Ovary (tissue), 9 donors: ENCODE measurements around the gene FSTL1. TPM values are rescaled to one million over a fixed set of nuclear protein-coding genes. Genes with fewer than 3 reads are reported as not detected.
A peak's percentile ranks its signal among the peaks of the same experiment; 100 is the strongest.

ENCODE experiments used
- DNase-seq, 5 donors: peaks; one replicate each; pipeline ENCODE4 v3.0.0-alpha.2; 2019 to 2020
- H3K27ac ChIP-seq, 2 donors: fragments of 200-600 bp; one replicate each; pipeline versions ENCODE4 v1.5.1 to v1.8.0; 2019 to 2022
- H3K27me3 ChIP-seq: fragments of 200-600 bp; one replicate; pipeline ENCODE4 v1.8.0; 2022
- H3K36me3 ChIP-seq: fragments of 200-600 bp; sonication (generic); one replicate; pipeline ENCODE4 v1.5.1; 2019
- H3K4me1 ChIP-seq: one replicate; pipeline ENCODE4 v1.8.1; 2013; ENCODE audit warnings: mild to moderate bottlenecking, moderate library complexity; ENCODE audit not compliant: insufficient read depth
- H3K4me3 ChIP-seq: fragments of 200-600 bp; sonication (generic); one replicate; pipeline ENCODE4 v1.5.1; 2017
- H3K9me3 ChIP-seq, 2 donors: fragments of 200-600 bp in 1 of 2; sonication (generic) in 1 of 2; one replicate each; pipeline versions ENCODE4 v1.5.1 to v1.8.1; 2013 to 2019; ENCODE audit warnings: mild to moderate bottlenecking in 1 of 2, moderate library complexity in 1 of 2
- EP300 ChIP-seq: sonication (generic); formaldehyde crosslinking; IDR thresholded peaks from one replicate; pipeline ENCODE4 v1.6.1; 2017; ENCODE audit warnings: antibody characterized with exemption
- POLR2A ChIP-seq: fragments of 450-650 bp; IDR thresholded peaks from one replicate; pipeline ENCODE4 v1.6.1; 2017; ENCODE audit warnings: antibody characterized with exemption, mild to moderate bottlenecking, moderate library complexity
- WGBS, 3 donors: extraction: QIAGEN DNeasy Blood & Tissue Kit in 1 of 3; methylation state at CpG; one replicate each; pipeline versions ENCODE4 v1.1.5 to v1.1.7; 2013 to 2017; 5-methylcytosine and 5-hydroxymethylcytosine counted together
- intact Hi-C, 4 donors: fragments of 100-400 bp; cut with DNase I; formaldehyde crosslinking; loops; one replicate each; pipeline versions ENCODE4 v1.11.0 to v1.15.1; 2022 to 2023
- polyA plus RNA-seq, 2 donors: library from polyadenylated mRNA; stranded (reverse); fragments of 200-250 nt in 1 of 2; fragments of 350-450 nt in 1 of 2; fragmentation: Illumina TruSeq in 1 of 2; extraction: RNeasy Lipid Tissue Mini Kit (QIAGEN cat#74804) in 1 of 2; gene quantifications; one replicate each; pipeline ENCODE4 v1.2.3, GENCODE V29; 2013 to 2014
- total RNA-seq, 7 donors: library from RNA; depleted of rRNA in 2 of 7; stranded (reverse); fragments of >200 nt in 2 of 7; fragmentation: NEBNext Ultra II Directional in 3 of 7; extraction: Animal tissue kit (Norgen Biotek cat#: 25700) in 3 of 7; gene quantifications; one replicate each; pipeline versions ENCODE4 v1.1.0 to v1.2.4, GENCODE V29; 2016 to 2023
- TF ChIP-seq, protein P1 (sequence below), 3 donors: fragments of 450-650 bp in 2 of 3; fragments of 200-600 bp in 1 of 3; IDR thresholded peaks; one replicate each; pipeline versions ENCODE4 v1.5.1 to v1.8.0; 2016 to 2022; ENCODE audit warnings: antibody characterized with exemption in 3 of 3, mild to moderate bottlenecking in 1 of 3
- donor health status: DM: no; HTN: no; CAD: no; lungs with moderate emphysema.
- donor health status: DM: no; HTN: no; CAD: no.
- donor health status: Bipolar disorder and iron deficiency.
- donor health status: DM: yes; HTN: yes; CAD: no.
- donor health status: DM: no; HTN: no; CAD: no.
- donor health status: DM: yes; HTN: yes; CAD: no.

FSTL1 gene
- total and polyA plus RNA-seq, 9 donors = 98.0 to 357 (median 204) TPM

GRCh38 chr3:120350401-120350941 is 100.3 kb downstream of the FSTL1 start:
- Histone ChIP-seq H3K9me3 (no peaks in the 10 kb centered on the region), H3K27me3 (no peaks in the 10 kb centered on the region), H3K27ac (peak overlapping the region in 1 of 2 donors; percentile 94), H3K4me1 (peaks cover 4% of the 10 kb centered on the region), H3K36me3 (no peaks in the 10 kb centered on the region), H3K4me3 (peak overlapping the region; percentile 68)
- no peak for TF ChIP-seq EP300
- no peak for TF ChIP-seq POLR2A
- TF ChIP-seq, protein P1, sequence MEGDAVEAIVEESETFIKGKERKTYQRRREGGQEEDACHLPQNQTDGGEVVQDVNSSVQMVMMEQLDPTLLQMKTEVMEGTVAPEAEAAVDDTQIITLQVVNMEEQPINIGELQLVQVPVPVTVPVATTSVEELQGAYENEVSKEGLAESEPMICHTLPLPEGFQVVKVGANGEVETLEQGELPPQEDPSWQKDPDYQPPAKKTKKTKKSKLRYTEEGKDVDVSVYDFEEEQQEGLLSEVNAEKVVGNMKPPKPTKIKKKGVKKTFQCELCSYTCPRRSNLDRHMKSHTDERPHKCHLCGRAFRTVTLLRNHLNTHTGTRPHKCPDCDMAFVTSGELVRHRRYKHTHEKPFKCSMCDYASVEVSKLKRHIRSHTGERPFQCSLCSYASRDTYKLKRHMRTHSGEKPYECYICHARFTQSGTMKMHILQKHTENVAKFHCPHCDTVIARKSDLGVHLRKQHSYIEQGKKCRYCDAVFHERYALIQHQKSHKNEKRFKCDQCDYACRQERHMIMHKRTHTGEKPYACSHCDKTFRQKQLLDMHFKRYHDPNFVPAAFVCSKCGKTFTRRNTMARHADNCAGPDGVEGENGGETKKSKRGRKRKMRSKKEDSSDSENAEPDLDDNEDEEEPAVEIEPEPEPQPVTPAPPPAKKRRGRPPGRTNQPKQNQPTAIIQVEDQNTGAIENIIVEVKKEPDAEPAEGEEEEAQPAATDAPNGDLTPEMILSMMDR (IDR thresholded peaks at IDR 0.05) = no peak
- peak; percentile 30 to 64 (median 56) for DNase-seq
- 11 to 20% (median 13%) methylated on average over 8 of the region's 8 CpGs for WGBS, 3 donors
- intact Hi-C loops = loop anchor here in 1 of 4 donors (10.0 kb wide), 1 partner anchor 256 kb away; the partner anchor contains the start of gene GSK3B

DNA sequence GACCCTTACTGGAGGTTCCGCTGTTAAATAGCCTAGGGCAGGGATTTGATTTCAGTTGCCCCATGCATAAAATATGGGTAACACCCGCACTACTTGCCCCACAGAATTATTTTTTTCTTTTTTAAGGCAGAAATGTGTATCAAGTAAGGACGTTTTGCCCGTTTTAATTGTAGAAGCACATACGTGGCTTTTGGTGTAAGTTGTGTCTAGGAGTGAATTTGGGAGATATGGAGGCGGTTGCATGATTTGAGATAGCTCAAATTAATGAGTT is 101.0 kb downstream of the FSTL1 start:
- H3K27ac ChIP-seq = peak overlapping the region; percentile 91 to 94
- peak overlapping the region; percentile 68 for H3K4me3 ChIP-seq
- no peak for DNase-seq
- intact Hi-C loops = loop anchor here in 2 of 4 donors (5.0 to 10.0 kb wide), 3 partner anchors 65 to 255 kb away; partner anchors contain the start of gene GSK3B (in 1 of the 2)
- 1 to 4% (median 1%) methylated on average over 6 of the region's 6 CpGs for WGBS, 3 donors
- H3K36me3 ChIP-seq = no peaks in the 10 kb centered on the region
- no peaks in the 10 kb centered on the region for H3K27me3 ChIP-seq
- peaks cover 4% of the 10 kb centered on the region for H3K4me1 ChIP-seq
- TF ChIP-seq, protein P1 (IDR thresholded peaks at IDR 0.05) = no peak
- TF ChIP-seq POLR2A (no peak), EP300 (no peak)
- no peaks in the 10 kb centered on the region for H3K9me3 ChIP-seq

- Histone ChIP-seq H3K9me3 (no peaks in the 10 kb centered on the region), H3K27ac (peak within 1 kb of the TSS; percentile 91 to 94), H3K27me3 (no peaks in the 10 kb centered on the region), H3K4me1 (peaks cover 4% of the 10 kb centered on the region), H3K4me3 (peak within 1 kb of the TSS; percentile 68), H3K36me3 (no peaks in the 10 kb centered on the region)
- WGBS, 3 donors = 0 to 1% (median 1%) methylated on average over 58 to 95 of the region's 95 CpGs
- intact Hi-C loops = loop anchor here in 2 of 4 donors (5.0 to 10.0 kb wide), 2 partner anchors 66 to 208 kb away; no protein-coding TSS in a partner anchor
- peak; percentile 90 to 95 (median 91) for DNase-seq
- TF ChIP-seq EP300 (no peak), POLR2A (peak; percentile 89)
- TF ChIP-seq, protein P1 (IDR thresholded peaks at IDR 0.05) = peak in 2 of 3 donors; percentile 34 to 52
Observed at GRCh38 chr3:120348991-120349854, 101.6 kb downstream of the FSTL1 start, which contains the start of gene LRRC58. Gene LRRC58 (minus strand): TSS chr3:120349354. CDS start chr3:120349243, 111 bp downstream.

DNA sequence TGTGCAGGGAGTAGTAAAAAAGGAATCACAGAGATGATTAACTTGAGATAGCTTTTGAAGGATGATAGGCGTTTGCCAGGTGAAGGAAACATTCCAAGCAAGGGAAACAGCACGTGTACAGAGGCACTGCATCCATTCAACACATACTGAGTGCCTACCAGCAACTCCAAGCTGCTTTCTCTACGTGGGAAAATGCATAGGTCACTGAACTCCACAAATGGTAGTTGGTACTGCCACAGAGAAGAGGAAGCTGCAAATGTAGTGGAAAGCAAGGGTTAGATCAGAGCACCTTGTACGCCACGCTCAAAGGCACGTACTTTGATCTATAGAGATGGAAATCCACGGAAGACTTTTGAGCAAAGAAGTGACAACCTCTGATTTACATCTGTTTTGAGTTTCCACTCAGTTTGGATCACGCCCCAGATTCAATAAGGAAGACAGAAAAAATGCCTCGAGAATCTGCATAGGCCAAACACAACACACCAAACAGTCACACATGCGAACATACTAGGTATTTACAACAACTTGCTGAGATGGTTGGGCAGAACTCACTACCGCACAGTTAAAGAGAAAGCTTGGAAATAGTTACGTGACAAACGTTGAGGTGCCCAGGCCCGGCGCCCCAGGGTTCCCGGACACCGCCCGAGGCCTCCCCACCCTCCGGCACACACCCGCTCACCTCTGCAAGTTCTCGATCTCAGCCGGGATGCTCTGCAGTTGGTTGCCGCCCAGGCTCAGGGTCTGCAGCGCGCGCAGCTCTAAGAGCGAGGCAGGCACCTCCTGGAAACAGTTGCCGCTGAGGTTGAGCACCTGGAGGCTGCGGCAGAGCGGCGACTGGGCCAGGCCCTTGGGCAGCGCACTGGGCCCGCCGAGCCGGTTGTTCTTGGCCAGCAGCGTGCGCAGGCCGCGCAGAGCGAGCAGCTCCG is 102.5 kb downstream of the FSTL1 start:
- intact Hi-C loops = loop anchor here in 2 of 4 donors (5.0 to 10.0 kb wide), 2 partner anchors 66 to 209 kb away; no protein-coding TSS in a partner anchor
- no peak for DNase-seq
- Histone ChIP-seq H3K4me1 (peaks cover 4% of the 10 kb centered on the region), H3K27me3 (no peaks in the 10 kb centered on the region), H3K4me3 (peak overlapping the region; percentile 68), H3K9me3 (no peaks in the 10 kb centered on the region), H3K36me3 (no peaks in the 10 kb centered on the region), H3K27ac (peak overlapping the region; percentile 91 to 94)
- no peak for TF ChIP-seq EP300
- TF ChIP-seq, protein P1 (IDR thresholded peaks at IDR 0.05) = no peak
- TF ChIP-seq POLR2A = no peak
- WGBS, 3 donors = 1% methylated on average over 36 to 41 of the region's 41 CpGs
